Loucy (cell line): ENCODE measurements around the gene NDUFS7.

Source experiments
- H2AFZ ChIP-seq: fragments of 200-600 bp; sonication (generic); 2 replicates; pipeline ENCODE4 v1.6.0; 2016; ENCODE audit warnings: antibody characterized with exemption, mild to moderate bottlenecking, low read length, moderate library complexity
- H3F3A ChIP-seq: fragments of 200-600 bp; 2 replicates; pipeline ENCODE4 v1.6.0; 2016; ENCODE audit warnings: antibody characterized with exemption, low read depth, mild to moderate bottlenecking
- H3K27me3 ChIP-seq: fragments of 200-600 bp; sonication (generic); 2 replicates; pipeline ENCODE4 v1.6.1; 2014; ENCODE audit warnings: low read length, mild to moderate bottlenecking; ENCODE audit not compliant: insufficient read depth, poor library complexity, severe bottlenecking
- H3K36me3 ChIP-seq: fragments of 200-600 bp; sonication (generic); 2 replicates; pipeline ENCODE4 v1.6.1; 2016; ENCODE audit warnings: low read length; ENCODE audit not compliant: insufficient read depth
- H3K4me1 ChIP-seq: fragments of 200-600 bp; sonication (generic); 2 replicates; pipeline ENCODE4 v1.5.1; 2014; ENCODE audit warnings: low read length, mild to moderate bottlenecking; ENCODE audit not compliant: insufficient read depth, poor library complexity, severe bottlenecking
- H3K4me2 ChIP-seq: fragments of 200-600 bp; sonication (generic); 2 replicates; pipeline ENCODE4 v1.6.0; 2014; ENCODE audit warnings: antibody characterized with exemption, low read length, low read depth, mild to moderate bottlenecking; ENCODE audit not compliant: poor library complexity, severe bottlenecking
- H3K4me3 ChIP-seq: fragments of 200-600 bp; sonication (generic); 2 replicates; pipeline ENCODE4 v1.5.1; 2014; ENCODE audit warnings: low read length, mild to moderate bottlenecking, mixed read lengths; ENCODE audit not compliant: poor library complexity, severe bottlenecking
- H3K79me2 ChIP-seq: fragments of 200-600 bp; sonication (generic); 2 replicates; pipeline ENCODE4 v1.6.1; 2014; ENCODE audit warnings: low read length; ENCODE audit not compliant: insufficient read depth
- H3K9ac ChIP-seq: fragments of 200-600 bp; sonication (generic); 2 replicates; pipeline ENCODE4 v1.6.0; 2014; ENCODE audit warnings: mild to moderate bottlenecking, low read depth, low read length, moderate library complexity; ENCODE audit not compliant: poor library complexity, severe bottlenecking
- H3K9me2 ChIP-seq: fragments of 200-600 bp; sonication (generic); replicated peaks from 2 replicates; pipeline ENCODE4 v1.6.1; 2016; ENCODE audit warnings: low read depth, low read length, mixed read lengths
- H3K9me3 ChIP-seq: fragments of 200-600 bp; sonication (generic); 2 replicates; pipeline ENCODE4 v1.6.1; 2014; ENCODE audit warnings: mild to moderate bottlenecking, antibody characterized with exemption, low read length, low read depth; ENCODE audit not compliant: insufficient read depth
- H4K20me1 ChIP-seq: fragments of 200-600 bp; sonication (generic); 2 replicates; pipeline ENCODE4 v1.6.0; 2014; ENCODE audit warnings: antibody characterized with exemption, low read length, mild to moderate bottlenecking; ENCODE audit not compliant: insufficient read depth, poor library complexity, severe bottlenecking
- CTCF ChIP-seq: fragments of 200-600 bp; sonication (generic); conservative IDR thresholded peaks from 2 replicates; pipeline ENCODE4 v1.5.1; 2014; ENCODE audit warnings: mild to moderate bottlenecking, antibody characterized with exemption, low read length
- EZH2phosphoT487 ChIP-seq: fragments of 200-600 bp; IDR thresholded peaks from 2 replicates; pipeline ENCODE4 v1.6.1; 2018; ENCODE audit warnings: antibody characterized with exemption, mild to moderate bottlenecking, moderate library complexity, borderline replicate concordance

NDUFS7 gene

GRCh38 chr19:1431759-1432506 lies 48.2 kb downstream of the NDUFS7 start:
- H3K9me2 ChIP-seq, result no peaks in the 10 kb centered on the region
- H3K4me1 ChIP-seq, result no peaks in the 10 kb centered on the region
- peaks cover 71% of the 10 kb centered on the region; the same call in 1 of the 2 replicates for H3K36me3 ChIP-seq
- H3K9ac ChIP-seq, result no peak overlapping the region
- no peaks in the 10 kb centered on the region for H3K9me3 ChIP-seq
- TF ChIP-seq EZH2phosphoT487 (no peak), CTCF (no peak)
- peaks cover 3% of the 10 kb centered on the region; the same call in 1 of the 2 replicates for H3K79me2 ChIP-seq
- peaks cover 11% of the 10 kb centered on the region for H4K20me1 ChIP-seq
- no peak overlapping the region for H2AFZ ChIP-seq
- 0 out of 2 replicates have a peak, but pooled peaks cover 3% of the 10 kb centered on the region for H3F3A ChIP-seq
- H3K4me2 ChIP-seq, result no peak overlapping the region
- H3K27me3 ChIP-seq, result no peaks in the 10 kb centered on the region
- H3K4me3 ChIP-seq, result no peak overlapping the region

- Histone ChIP-seq H3K36me3 (peaks cover 65% of the 10 kb centered on the region; the same call in 1 of the 2 replicates), H3K79me2 (peaks cover 3% of the 10 kb centered on the region; the same call in 1 of the 2 replicates), H3K27me3 (no peaks in the 10 kb centered on the region), H3K9ac (no peak overlapping the region), H3K9me3 (no peaks in the 10 kb centered on the region), H2AFZ (no peak overlapping the region), H3K4me1 (no peaks in the 10 kb centered on the region), H4K20me1 (peaks cover 8% of the 10 kb centered on the region), H3K4me3 (no peak overlapping the region), H3F3A (0 out of 2 replicates have a peak, but pooled peaks cover 3% of the 10 kb centered on the region), H3K4me2 (no peak overlapping the region), H3K9me2 (no peaks in the 10 kb centered on the region)
- TF ChIP-seq CTCF (no peak), EZH2phosphoT487 (no peak)
These were observed 48.8 kb downstream of the NDUFS7 start for GRCh38 chr19:1432507-1432887.

- no peak for TF ChIP-seq EZH2phosphoT487
- TF ChIP-seq CTCF, result no peak
- no peaks in the 10 kb centered on the region for H3F3A ChIP-seq
- no peak overlapping the region for H3K9ac ChIP-seq
- peaks cover 3% of the 10 kb centered on the region for H3K27me3 ChIP-seq
- no peaks in the 10 kb centered on the region for H3K4me1 ChIP-seq
- H3K4me2 ChIP-seq, result no peak overlapping the region
- peaks cover 6% of the 10 kb centered on the region for H4K20me1 ChIP-seq
- no peak overlapping the region for H2AFZ ChIP-seq
- no peaks in the 10 kb centered on the region for H3K9me3 ChIP-seq
- no peak overlapping the region for H3K4me3 ChIP-seq
- H3K36me3 ChIP-seq, result peaks cover 57% of the 10 kb centered on the region; the same call in 1 of the 2 replicates
- peaks cover 5% of the 10 kb centered on the region for H3K79me2 ChIP-seq
- H3K9me2 ChIP-seq, result no peaks in the 10 kb centered on the region
These were observed 49.7 kb downstream of the NDUFS7 start for GRCh38 chr19:1433119-1434039.
